GM18507 (cell line): ENCODE data around the gene ANKRD34C.

Source experiments
- DNase-seq: peaks from one replicate; pipeline ENCODE4 v3.0.0; 2011; ENCODE audit warnings: low read depth; ENCODE audit not compliant: insufficient read length; ENCODE audit errors: extremely low spot score
- FAIRE-seq: peaks from 2 replicates; lab custom pipeline; 2011; peaks lifted over from hg19 to GRCh38; lab: Jason Lieb, UNC

The ANKRD34C gene

GRCh38 chr15:79282371-79283251 is at the start of gene ANKRD34C:
Gene ANKRD34C (plus strand): TSS chr15:79282722. CDS start chr15:79293285, 10,563 bp downstream.
- FAIRE-seq: no peak

GRCh38 chr15:79233236-79233635 is 49.3 kb upstream of the ANKRD34C start:
- no peak for FAIRE-seq
- DNase-seq: no peak

More at GRCh38 chr15:79282371-79283251, at the start of gene ANKRD34C:
- DNase-seq: no peak

- FAIRE-seq (no peak), DNase-seq (no peak)
These were observed 42.5 kb upstream of the ANKRD34C start for GRCh38 chr15:79240036-79240435.

GRCh38 chr15:79243723-79244122 is 38.8 kb upstream of the ANKRD34C start:
- FAIRE-seq: no peak
- DNase-seq: no peak

- no peak for FAIRE-seq
- no peak for DNase-seq
These were observed 37.6 kb upstream of the ANKRD34C start for GRCh38 chr15:79244876-79245275.

GRCh38 chr15:79248183-79248582 is 34.3 kb upstream of the ANKRD34C start:
- FAIRE-seq (no peak), DNase-seq (no peak)

GRCh38 chr15:79257454-79257853 is 25.1 kb upstream of the ANKRD34C start:
- FAIRE-seq: no peak
- DNase-seq: no peak

- FAIRE-seq: no peak
- DNase-seq: no peak
These were observed 20.7 kb upstream of the ANKRD34C start for GRCh38 chr15:79261836-79262235.

- no peak for DNase-seq
These were observed 17.4 kb upstream of the ANKRD34C start for GRCh38 chr15:79265167-79265566.

GRCh38 chr15:79265987-79266579 is 16.4 kb upstream of the ANKRD34C start:
- FAIRE-seq: no peak
- no peak for DNase-seq

More at GRCh38 chr15:79265167-79265566, 17.4 kb upstream of the ANKRD34C start:
- no peak for FAIRE-seq

- FAIRE-seq (no peak), DNase-seq (peak; percentile 8)
These were observed 928 bp downstream of the ANKRD34C start for GRCh38 chr15:79283252-79284048.

- FAIRE-seq (no peak), DNase-seq (no peak)
These were observed 8.2 kb downstream of the ANKRD34C start for GRCh38 chr15:79290642-79291275.

- no peak for FAIRE-seq
These were observed 9.5 kb downstream of the ANKRD34C start for GRCh38 chr15:79292011-79292410.

GRCh38 chr15:79294075-79294474 is 11.6 kb downstream of the ANKRD34C start:
- FAIRE-seq: no peak
- DNase-seq: no peak

More at GRCh38 chr15:79292011-79292410, 9.5 kb downstream of the ANKRD34C start:
- DNase-seq: no peak

- FAIRE-seq: peak; percentile 71
- no peak for DNase-seq
These were observed 14.1 kb downstream of the ANKRD34C start for GRCh38 chr15:79296583-79296982.

- DNase-seq: no peak
- FAIRE-seq: no peak
These were observed 16.8 kb downstream of the ANKRD34C start for GRCh38 chr15:79299126-79299840.

- FAIRE-seq: no peak
- DNase-seq: no peak
These were observed 17.3 kb downstream of the ANKRD34C start for GRCh38 chr15:79299841-79300235.

GRCh38 chr15:79307251-79307650 is 24.7 kb downstream of the ANKRD34C start:
- no peak for FAIRE-seq
- DNase-seq: no peak

GRCh38 chr15:79308874-79309273 is 26.4 kb downstream of the ANKRD34C start:
- no peak for FAIRE-seq
- no peak for DNase-seq
